Measurements from ENCODE around the gene CPSF4L.

The CPSF4L gene

DNA sequence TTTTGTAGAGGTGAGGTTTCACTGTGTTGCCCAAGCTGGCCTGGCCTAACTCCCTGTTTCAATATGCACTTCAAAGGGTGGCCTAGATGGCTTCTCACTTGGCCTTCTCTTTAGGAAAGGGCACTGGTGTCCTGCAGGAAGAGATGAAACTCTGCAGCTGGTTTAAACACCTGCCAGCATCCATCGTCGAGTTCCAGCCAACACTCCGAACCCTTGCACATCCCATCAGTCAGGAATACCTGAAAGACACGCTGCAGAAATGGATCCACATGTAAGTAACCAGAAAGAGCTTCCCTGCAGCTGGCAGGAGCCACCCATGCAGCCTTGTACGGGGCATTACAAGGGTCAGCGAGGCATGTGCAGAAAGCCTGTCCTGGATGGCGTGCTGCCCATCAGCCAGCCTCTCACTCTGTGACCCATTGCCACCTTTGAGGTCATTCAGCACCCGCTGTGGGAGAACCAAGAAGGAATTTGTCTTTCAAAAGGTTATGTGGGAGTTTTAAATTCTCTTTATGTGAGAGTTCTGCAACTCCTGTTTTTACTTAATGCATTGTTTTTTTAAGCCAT, 61.8 kb downstream of the CPSF4L start:
- no peak for DNase-seq

GRCh38 chr17:73198930-73199260, 62.8 kb downstream of the CPSF4L start:
- DNase-seq = no peak
